D721Med (cell line): Measurements from ENCODE around the gene FARS2.

Experiments
- DNase-seq: peaks from one replicate; pipeline ENCODE4 v3.0.0; 2011; ENCODE audit warnings: low spot score; ENCODE audit not compliant: insufficient read length
- FAIRE-seq: peaks from 2 replicates; lab custom pipeline; 2011; peaks lifted over from hg19 to GRCh38; lab: Jason Lieb, UNC
- TF ChIP-seq, protein P1 (sequence below): IDR thresholded peaks from 2 replicates; pipeline ENCODE4 v1.5.1; 2012; ENCODE audit warnings: mild to moderate bottlenecking, control low read depth; ENCODE audit not compliant: insufficient read depth; ENCODE audit errors: missing control alignments

FARS2 gene

DNA sequence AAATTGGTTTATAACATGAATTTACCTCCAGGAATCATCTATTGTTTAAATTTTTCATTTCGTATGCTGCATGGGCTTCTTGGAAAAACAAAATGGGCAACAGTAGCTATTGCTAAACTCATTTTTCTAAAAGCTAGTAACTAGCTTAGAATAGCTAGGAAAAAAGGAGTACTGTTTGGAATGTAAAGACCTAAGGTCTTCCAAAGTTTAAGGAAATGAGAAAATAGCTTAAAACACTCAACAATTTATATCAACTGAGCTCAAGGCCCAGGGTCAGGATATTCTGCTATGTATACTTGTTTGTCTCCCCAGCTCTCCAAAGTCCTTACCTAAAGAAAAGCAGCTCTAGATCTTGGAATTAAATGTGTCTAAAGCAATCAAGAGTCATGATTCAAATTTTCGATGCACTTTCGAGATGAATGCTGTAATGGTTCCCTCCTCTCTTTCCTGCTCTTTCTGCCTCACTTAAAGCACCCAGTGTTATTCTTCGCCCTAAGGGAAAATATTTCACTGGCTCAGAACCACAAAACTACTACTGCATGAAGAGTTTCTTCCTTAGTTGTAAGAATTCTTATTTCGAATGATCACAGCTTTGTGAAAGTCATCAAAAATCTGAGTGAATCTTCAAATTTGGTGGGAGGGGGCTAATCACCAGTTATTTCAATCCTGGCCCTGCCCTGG is 42.2 kb upstream of the FARS2 start:
- TF ChIP-seq, protein P1, sequence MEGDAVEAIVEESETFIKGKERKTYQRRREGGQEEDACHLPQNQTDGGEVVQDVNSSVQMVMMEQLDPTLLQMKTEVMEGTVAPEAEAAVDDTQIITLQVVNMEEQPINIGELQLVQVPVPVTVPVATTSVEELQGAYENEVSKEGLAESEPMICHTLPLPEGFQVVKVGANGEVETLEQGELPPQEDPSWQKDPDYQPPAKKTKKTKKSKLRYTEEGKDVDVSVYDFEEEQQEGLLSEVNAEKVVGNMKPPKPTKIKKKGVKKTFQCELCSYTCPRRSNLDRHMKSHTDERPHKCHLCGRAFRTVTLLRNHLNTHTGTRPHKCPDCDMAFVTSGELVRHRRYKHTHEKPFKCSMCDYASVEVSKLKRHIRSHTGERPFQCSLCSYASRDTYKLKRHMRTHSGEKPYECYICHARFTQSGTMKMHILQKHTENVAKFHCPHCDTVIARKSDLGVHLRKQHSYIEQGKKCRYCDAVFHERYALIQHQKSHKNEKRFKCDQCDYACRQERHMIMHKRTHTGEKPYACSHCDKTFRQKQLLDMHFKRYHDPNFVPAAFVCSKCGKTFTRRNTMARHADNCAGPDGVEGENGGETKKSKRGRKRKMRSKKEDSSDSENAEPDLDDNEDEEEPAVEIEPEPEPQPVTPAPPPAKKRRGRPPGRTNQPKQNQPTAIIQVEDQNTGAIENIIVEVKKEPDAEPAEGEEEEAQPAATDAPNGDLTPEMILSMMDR = no peak
- FAIRE-seq = no peak
- DNase-seq = no peak

GRCh38 chr6:5220443-5220842 is 40.9 kb upstream of the FARS2 start:
- TF ChIP-seq, protein P1 = no peak
- DNase-seq = no peak
- no peak for FAIRE-seq

DNA sequence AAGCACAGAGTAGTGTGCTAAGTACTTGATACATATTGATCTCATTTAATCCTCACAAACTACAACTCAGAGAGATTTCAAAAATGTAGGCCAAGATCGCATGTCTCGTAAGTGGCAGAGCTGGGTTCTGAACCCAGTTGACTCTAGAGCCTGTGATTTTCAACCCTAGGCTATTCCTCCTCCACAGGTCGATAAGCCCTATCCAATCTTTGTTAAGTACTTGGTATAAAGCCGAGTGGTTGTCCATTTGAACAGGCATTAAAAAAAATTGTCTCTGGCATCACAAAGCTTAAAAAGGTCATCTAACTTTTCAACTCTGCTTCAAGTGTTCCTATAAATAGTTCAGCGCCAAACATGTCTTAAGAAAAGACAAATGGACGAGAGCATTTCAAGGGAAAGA is 38.0 kb upstream of the FARS2 start:
- TF ChIP-seq, protein P1 = no peak
- DNase-seq (no peak), FAIRE-seq (no peak)

GRCh38 chr6:5229356-5229755 is 32.0 kb upstream of the FARS2 start:
- DNase-seq = no peak
- TF ChIP-seq, protein P1 = no peak
- no peak for FAIRE-seq

- TF ChIP-seq, protein P1 = no peak
- DNase-seq (no peak), FAIRE-seq (no peak)
These were observed 31.2 kb upstream of the FARS2 start for GRCh38 chr6:5230081-5230480.

GRCh38 chr6:5231289-5231688 is 30.0 kb upstream of the FARS2 start:
- DNase-seq = no peak
- TF ChIP-seq, protein P1 = no peak
- FAIRE-seq = no peak

DNA sequence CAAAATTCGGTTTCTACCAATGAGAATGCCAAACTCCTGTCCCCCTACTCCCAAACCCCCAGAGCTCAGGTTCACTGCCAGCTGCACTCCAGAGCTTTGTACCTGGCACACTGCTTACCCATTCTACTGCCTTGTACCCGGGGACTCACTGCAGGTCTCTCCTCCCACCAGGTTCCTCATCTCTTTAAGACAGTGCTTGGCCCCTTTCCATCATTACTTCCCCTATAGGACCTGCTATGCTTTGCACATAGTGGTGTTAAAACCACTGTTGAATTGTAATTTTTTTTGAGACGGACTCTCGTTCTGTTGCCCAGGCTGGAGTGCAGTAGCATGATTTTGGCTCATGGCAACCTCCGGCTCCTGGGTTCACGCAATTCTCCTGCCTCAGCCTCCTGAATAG is 26.4 kb upstream of the FARS2 start:
- TF ChIP-seq, protein P1 = no peak
- DNase-seq = no peak
- FAIRE-seq = no peak
